PC-9 (cell line): ENCODE measurements around the gene TTC39B.
A peak's percentile ranks its signal among the peaks of the same experiment; 100 is the strongest.

ENCODE experiments used
- EZH2 ChIP-seq: fragments of 200-600 bp; sonication (generic); IDR thresholded peaks from 2 replicates; pipeline ENCODE4 v1.8.0; 2017; ENCODE audit warnings: antibody characterized with exemption, low read depth
- TF ChIP-seq, protein P1 (sequence below): fragments of 200-600 bp; sonication (generic); conservative IDR thresholded peaks from 2 replicates; pipeline ENCODE4 v1.6.1; 2017; ENCODE audit warnings: mixed run types, antibody characterized with exemption, mild to moderate bottlenecking, moderate library complexity

- TF ChIP-seq, protein P1, sequence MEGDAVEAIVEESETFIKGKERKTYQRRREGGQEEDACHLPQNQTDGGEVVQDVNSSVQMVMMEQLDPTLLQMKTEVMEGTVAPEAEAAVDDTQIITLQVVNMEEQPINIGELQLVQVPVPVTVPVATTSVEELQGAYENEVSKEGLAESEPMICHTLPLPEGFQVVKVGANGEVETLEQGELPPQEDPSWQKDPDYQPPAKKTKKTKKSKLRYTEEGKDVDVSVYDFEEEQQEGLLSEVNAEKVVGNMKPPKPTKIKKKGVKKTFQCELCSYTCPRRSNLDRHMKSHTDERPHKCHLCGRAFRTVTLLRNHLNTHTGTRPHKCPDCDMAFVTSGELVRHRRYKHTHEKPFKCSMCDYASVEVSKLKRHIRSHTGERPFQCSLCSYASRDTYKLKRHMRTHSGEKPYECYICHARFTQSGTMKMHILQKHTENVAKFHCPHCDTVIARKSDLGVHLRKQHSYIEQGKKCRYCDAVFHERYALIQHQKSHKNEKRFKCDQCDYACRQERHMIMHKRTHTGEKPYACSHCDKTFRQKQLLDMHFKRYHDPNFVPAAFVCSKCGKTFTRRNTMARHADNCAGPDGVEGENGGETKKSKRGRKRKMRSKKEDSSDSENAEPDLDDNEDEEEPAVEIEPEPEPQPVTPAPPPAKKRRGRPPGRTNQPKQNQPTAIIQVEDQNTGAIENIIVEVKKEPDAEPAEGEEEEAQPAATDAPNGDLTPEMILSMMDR, result peak; percentile 76
- TF ChIP-seq EZH2, result no peak
Observed at GRCh38 chr9:15142878-15143534, 164.0 kb downstream of the TTC39B start.
